ENCODE results near the gene LDLRAD1. TPM values are rescaled to one million over a fixed set of nuclear protein-coding genes. Genes with fewer than 3 reads are reported as not detected.

LDLRAD1 gene, protein sequence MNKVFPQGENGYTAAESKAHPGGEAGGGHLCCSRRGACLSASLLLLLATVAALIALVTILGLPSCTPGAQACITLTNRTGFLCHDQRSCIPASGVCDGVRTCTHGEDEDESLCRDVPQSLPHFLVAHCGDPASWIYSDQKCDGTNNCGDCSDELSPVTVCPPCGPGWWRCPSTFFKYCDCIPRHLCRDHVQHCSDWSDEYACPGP
- total RNA-seq (2016; rRNA removed; fragmentation: Illumina TruSeq; extraction: Trizol) (1.2 and 2.5 TPM in 2 replicates), polyA plus RNA-seq (2011; rRNA removed) (13.5 and 14.0 TPM in 2 replicates), polyA minus RNA-seq (2011; rRNA and poly(A)+ RNA removed; ENCODE audit: low replicate concordance) (9.7 TPM in 1 of 2 replicates, not detected in the other), Bru-seq, nascent RNA (percentile 63 among the genes with signal in this experiment), BruChase-seq, experiment 1, labeled RNA remaining after a 6-hour chase (percentile 63 among the genes with signal in this experiment), BruChase-seq, experiment 2, labeled RNA remaining after a 2-hour chase (percentile 65 among the genes with signal in this experiment)
- 0.71 and 0.79 TPM in 2 replicates for total RNA-seq (2016; cell fraction: cytosol; rRNA removed; fragmentation: Illumina TruSeq; extraction: Trizol; ENCODE audit: low read depth)
- 1.6 and 2.3 TPM in 2 replicates for total RNA-seq (2016; cell fraction: insoluble cytoplasmic fraction; rRNA removed; fragmentation: Illumina TruSeq; extraction: Trizol)
- total RNA-seq (2016; cell fraction: membrane; rRNA removed; fragmentation: Illumina TruSeq; extraction: Trizol) = 1.5 and 2.4 TPM in 2 replicates
- 0.94 and 2.2 TPM in 2 replicates for total RNA-seq (2016; cell fraction: nucleus; rRNA removed; fragmentation: Illumina TruSeq; extraction: Trizol)
- polyA plus RNA-seq (2011; cell fraction: cytosol; rRNA removed) = 9.6 and 10.4 TPM in 2 replicates
- 8.7 and 8.8 TPM in 2 replicates for polyA plus RNA-seq (2011; cell fraction: nucleus; rRNA removed)
- polyA plus RNA-seq (2012) = 2.3 and 3.2 TPM in 2 replicates
- polyA plus RNA-seq (2016; cell fraction: cytosol; fragmentation: Illumina TruSeq; extraction: Trizol; ENCODE audit: low read depth) = 0.84 and 1.0 TPM in 2 replicates
- 2.2 and 2.3 TPM in 2 replicates for polyA plus RNA-seq (2016; cell fraction: insoluble cytoplasmic fraction; fragmentation: Illumina TruSeq; extraction: Trizol; ENCODE audit: low read depth)
- 1.7 and 2.9 TPM in 2 replicates for polyA plus RNA-seq (2016; cell fraction: membrane; fragmentation: Illumina TruSeq; extraction: Trizol; ENCODE audit: low read depth)
- polyA plus RNA-seq (2016; cell fraction: nucleus; fragmentation: Illumina TruSeq; extraction: Trizol; ENCODE audit: insufficient read depth, low read depth) = 4.1 and 4.2 TPM in 2 replicates
- polyA minus RNA-seq (2011; cell fraction: cytosol; rRNA and poly(A)+ RNA removed) = 2.0 and 2.6 TPM in 2 replicates
- polyA minus RNA-seq (2011; cell fraction: nucleus; rRNA and poly(A)+ RNA removed) = 2.6 and 4.4 TPM in 2 replicates
- long read RNA-seq, experiment 1, partial matches to known transcripts = 0 of 7 reads
- long read RNA-seq, experiment 1, other reads (novel, unspliced or antisense) = 1 of 7 reads
- long read RNA-seq, experiment 2, partial matches to known transcripts = 1 of 3 reads
- long read RNA-seq, experiment 2, other reads (novel, unspliced or antisense) = 2 of 3 reads

DNA sequence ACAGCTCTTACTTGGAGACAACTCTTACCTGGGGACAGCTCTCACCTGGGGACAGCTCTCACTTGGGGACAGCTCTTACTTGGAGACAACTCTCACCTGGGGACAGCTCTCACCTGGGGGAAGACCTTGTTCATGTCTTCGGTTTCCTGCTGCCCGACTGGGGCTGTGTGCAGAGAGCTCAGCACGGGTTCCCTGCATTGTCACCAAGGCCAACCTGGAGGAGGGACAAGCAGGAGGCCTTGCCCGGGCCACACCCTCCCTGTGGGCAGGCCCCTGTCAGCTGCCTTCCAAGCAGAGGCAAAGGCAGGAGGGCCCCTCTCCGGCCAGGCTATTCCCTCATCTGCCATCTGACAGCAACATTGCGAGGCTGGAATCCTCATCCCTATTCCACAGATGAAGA, at the start of gene LDLRAD1:
Gene LDLRAD1, minus strand, starts transcription at position 208 of the 400 bp plus-strand sequence. Its CDS starts 74 bp downstream, at position 134.
- peak within 1 kb of the TSS; percentile 29 for H3K9ac ChIP-seq (ENCODE audit: insufficient read depth, low read depth, low read length)
- CTCF ChIA-PET (ENCODE audit: low intra/inter-chr PET ratio, low total read pairs) = no interaction called here
- H3K4me2 ChIP-seq (ENCODE audit: low read depth, low read length) = peak within 1 kb of the TSS; percentile 90
- H3K27me3 ChIP-seq (ENCODE audit: control insufficient read depth in 1 of 2, insufficient read depth in 2 of 2, low read length in 2 of 2) = no peaks in the 10 kb centered on the region
- no TSS peak for BruUV-seq (replicated peaks)
- POLR2A ChIA-PET = interaction anchor here (1.2 to 3.3 kb wide), 5 partner anchors 11 to 63 kb away, joined by 4 to 42 read pairs (median 8); partner anchors contain the start of genes TCEANC2 and TMEM59
- H3K4me1 ChIP-seq (ENCODE audit: insufficient read depth, low read length) = peaks cover 89% of the 10 kb centered on the region
- peak; percentile 61 for FAIRE-seq
- H3K27ac ChIP-seq (ENCODE audit: extremely low read length, insufficient read depth, low read length) = peak within 1 kb of the TSS; percentile 74
- H4K20me1 ChIP-seq (ENCODE audit: insufficient read depth, low read length) = no peaks in the 10 kb centered on the region
- DNase-seq (ENCODE audit: low spot score) = peak; percentile 59
- peak within 1 kb of the TSS; percentile 11 for H2AFZ ChIP-seq (ENCODE audit: low read length)
- H3K36me3 ChIP-seq (replicated peaks in 1 of 2; ENCODE audit: control insufficient read depth in 1 of 2, insufficient read depth in 2 of 2, low read length in 2 of 2) = no peaks in the 10 kb centered on the region
- no peaks in the 10 kb centered on the region for H3K79me2 ChIP-seq (ENCODE audit: insufficient read depth, low read length)
- ATAC-seq = peak; percentile 81
- H3K4me3 ChIP-seq (replicated peaks in 1 of 3; ENCODE audit: insufficient read depth in 1 of 3, low read depth in 2 of 3, low read length in 3 of 3) = peak within 1 kb of the TSS; percentile 49 to 69 (median 51)
- no peaks in the 10 kb centered on the region for H3K9me3 ChIP-seq (ENCODE audit: low read length)
- intact Hi-C loops (cut with micrococcal nuclease; ENCODE audit: unreplicated experiment) (no loop called here), in situ Hi-C loops (cut with HindIII; ENCODE audit: extremely low pct_ligation_motif_present, low pct_unique_long_range_greater_than_20kb) (no loop called here)
- 0% methylated on average over 1 of the region's 6 CpGs for WGBS (ENCODE audit: low lambda C conversion rate)
- TF ChIP-seq XRCC5 (optimal IDR thresholded peaks at IDR 0.05; ENCODE audit: low read length) (no peak), ADNP (CRISPR knock-in tag; IDR thresholded peaks at IDR 0.05) (no peak), ATF1 (CRISPR knock-in tag; IDR thresholded peaks at IDR 0.05) (no peak), GATAD2A (CRISPR knock-in tag; IDR thresholded peaks at IDR 0.05) (no peak), SOX13 (IDR thresholded peaks at IDR 0.05) (no peak), SOX13 (CRISPR knock-in tag; conservative IDR thresholded peaks at IDR 0.05 in 1 of 2, IDR thresholded peaks at IDR 0.05 in 1 of 2) (peak in 1 of 2 experiments; percentile 21; a peak in 1 of 4 replicates), TOE1 (CRISPR knock-in tag; IDR thresholded peaks at IDR 0.05) (no peak), RAD21 (CRISPR knock-in tag; IDR thresholded peaks at IDR 0.05) (0 out of 2 replicates have a peak, but pooled peaks have one; percentile 22), NFYC (CRISPR knock-in tag; IDR thresholded peaks at IDR 0.05) (no peak), ZNF790 (CRISPR knock-in tag; IDR thresholded peaks at IDR 0.05; ENCODE audit: borderline replicate concordance) (no peak), POLR2AphosphoS2 (IDR thresholded peaks at IDR 0.05; ENCODE audit: low read depth, low read length) (no peak), ZNF660 (CRISPR knock-in tag; IDR thresholded peaks at IDR 0.05; ENCODE audit: borderline replicate concordance, low read depth) (no peak)
- TF ChIP-seq, protein P1, sequence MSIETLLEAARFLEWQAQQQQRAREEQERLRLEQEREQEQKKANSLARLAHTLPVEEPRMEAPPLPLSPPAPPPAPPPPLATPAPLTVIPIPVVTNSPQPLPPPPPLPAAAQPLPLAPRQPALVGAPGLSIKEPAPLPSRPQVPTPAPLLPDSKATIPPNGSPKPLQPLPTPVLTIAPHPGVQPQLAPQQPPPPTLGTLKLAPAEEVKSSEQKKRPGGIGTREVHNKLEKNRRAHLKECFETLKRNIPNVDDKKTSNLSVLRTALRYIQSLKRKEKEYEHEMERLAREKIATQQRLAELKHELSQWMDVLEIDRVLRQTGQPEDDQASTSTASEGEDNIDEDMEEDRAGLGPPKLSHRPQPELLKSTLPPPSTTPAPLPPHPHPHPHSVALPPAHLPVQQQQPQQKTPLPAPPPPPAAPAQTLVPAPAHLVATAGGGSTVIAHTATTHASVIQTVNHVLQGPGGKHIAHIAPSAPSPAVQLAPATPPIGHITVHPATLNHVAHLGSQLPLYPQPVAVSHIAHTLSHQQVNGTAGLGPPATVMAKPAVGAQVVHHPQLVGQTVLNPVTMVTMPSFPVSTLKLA (IDR thresholded peaks at IDR 0.05) = no peak
- TF ChIP-seq, protein P2, sequence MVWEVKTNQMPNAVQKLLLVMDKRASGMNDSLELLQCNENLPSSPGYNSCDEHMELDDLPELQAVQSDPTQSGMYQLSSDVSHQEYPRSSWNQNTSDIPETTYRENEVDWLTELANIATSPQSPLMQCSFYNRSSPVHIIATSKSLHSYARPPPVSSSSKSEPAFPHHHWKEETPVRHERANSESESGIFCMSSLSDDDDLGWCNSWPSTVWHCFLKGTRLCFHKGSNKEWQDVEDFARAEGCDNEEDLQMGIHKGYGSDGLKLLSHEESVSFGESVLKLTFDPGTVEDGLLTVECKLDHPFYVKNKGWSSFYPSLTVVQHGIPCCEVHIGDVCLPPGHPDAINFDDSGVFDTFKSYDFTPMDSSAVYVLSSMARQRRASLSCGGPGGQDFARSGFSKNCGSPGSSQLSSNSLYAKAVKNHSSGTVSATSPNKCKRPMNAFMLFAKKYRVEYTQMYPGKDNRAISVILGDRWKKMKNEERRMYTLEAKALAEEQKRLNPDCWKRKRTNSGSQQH (CRISPR knock-in tag; IDR thresholded peaks at IDR 0.05; ENCODE audit: low read depth) = 0 out of 2 replicates have a peak, but pooled peaks have one; percentile 1
- TF ChIP-seq, protein P3, sequence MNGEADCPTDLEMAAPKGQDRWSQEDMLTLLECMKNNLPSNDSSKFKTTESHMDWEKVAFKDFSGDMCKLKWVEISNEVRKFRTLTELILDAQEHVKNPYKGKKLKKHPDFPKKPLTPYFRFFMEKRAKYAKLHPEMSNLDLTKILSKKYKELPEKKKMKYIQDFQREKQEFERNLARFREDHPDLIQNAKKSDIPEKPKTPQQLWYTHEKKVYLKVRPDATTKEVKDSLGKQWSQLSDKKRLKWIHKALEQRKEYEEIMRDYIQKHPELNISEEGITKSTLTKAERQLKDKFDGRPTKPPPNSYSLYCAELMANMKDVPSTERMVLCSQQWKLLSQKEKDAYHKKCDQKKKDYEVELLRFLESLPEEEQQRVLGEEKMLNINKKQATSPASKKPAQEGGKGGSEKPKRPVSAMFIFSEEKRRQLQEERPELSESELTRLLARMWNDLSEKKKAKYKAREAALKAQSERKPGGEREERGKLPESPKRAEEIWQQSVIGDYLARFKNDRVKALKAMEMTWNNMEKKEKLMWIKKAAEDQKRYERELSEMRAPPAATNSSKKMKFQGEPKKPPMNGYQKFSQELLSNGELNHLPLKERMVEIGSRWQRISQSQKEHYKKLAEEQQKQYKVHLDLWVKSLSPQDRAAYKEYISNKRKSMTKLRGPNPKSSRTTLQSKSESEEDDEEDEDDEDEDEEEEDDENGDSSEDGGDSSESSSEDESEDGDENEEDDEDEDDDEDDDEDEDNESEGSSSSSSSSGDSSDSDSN (CRISPR knock-in tag; IDR thresholded peaks at IDR 0.05) = no peak; the same call in 1 of the 2 replicates

Measured in HepG2 (cell line).